NCI-H187 treated with DMSO at 0.1 percent for 48 hours (cell line): ENCODE data around the gene COPB1.

Source experiments
- DNase-seq: peaks from one replicate; lab custom pipeline; 2025; lab: John Stamatoyannopoulos, UW

Gene COPB1

DNA sequence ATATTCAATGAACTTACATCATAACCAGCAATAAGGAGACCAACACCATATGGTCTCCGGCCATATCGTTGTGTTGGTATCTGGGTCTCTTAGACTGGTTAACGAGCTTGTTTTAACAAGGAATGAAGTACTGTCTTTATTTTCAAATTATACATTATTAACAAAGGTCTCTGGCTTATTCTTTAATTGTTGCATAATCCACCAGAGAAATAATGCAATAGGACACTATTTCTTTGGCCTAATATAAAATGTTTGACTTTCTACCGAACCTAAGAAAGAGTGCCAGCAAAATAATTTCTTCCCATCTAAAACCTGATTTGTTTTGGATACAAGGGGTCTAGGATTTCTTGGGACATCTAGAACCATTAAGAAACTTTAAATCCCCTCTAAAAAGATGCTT is 14.2 kb upstream of the COPB1 start:
- no peak for DNase-seq

DNA sequence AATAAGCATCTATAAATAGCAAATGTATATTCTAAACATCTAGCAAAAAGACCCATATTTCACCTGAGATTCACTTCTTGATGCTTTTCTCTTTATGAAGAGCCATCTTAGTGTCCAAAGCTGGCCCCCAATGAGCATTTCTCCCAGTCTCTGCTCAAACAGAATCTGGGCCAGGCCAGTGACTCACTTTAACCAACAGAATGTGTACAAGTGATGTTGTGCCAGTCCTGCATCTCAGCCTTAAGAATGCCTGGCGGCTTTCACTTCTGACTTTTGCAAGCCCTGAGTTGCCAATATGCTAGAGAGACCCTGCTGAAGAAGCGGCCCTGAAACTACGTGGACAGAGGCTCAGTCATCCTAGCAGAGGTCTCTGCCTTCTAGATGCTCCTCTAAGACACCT is 6.9 kb upstream of the COPB1 start:
- DNase-seq = no peak

DNA sequence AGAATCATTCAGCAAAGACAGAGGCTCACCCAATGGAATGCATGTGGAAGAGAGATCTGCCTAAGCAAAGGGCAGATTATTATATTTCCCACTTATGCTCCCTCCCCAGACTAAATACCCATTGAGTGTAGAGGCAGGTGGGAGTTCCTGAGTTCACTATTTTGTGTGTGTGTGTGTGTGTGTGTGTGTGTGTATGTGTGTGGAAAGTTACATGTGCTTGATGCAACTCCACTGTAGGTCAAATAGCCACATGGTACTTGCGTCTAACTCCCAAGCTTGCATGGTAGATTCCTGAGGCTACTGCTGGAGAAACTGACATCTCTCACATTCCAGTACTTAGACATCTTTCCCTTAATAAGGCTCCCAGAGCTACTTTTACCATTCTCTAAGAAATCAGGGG is 3.4 kb upstream of the COPB1 start:
- DNase-seq = no peak

DNA sequence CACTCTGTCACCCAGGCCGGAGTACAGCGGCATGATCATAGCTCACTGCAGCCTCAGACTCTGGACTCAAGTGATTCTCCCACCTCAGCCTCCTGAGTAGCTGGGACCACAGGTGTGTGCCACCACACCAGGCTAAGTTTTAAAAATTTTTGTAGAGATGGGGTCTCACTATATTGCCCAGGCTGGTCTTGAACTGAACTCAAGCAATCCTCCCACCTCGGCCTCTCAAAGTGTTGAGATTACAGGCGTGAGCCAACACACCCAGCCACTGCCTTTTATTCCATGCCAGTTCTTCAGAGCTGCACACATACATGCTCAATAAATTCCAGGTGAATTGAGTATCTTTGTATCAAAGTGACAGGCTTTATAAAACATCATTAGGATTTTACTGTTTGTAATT is 2.4 kb upstream of the COPB1 start:
- DNase-seq = no peak

DNA sequence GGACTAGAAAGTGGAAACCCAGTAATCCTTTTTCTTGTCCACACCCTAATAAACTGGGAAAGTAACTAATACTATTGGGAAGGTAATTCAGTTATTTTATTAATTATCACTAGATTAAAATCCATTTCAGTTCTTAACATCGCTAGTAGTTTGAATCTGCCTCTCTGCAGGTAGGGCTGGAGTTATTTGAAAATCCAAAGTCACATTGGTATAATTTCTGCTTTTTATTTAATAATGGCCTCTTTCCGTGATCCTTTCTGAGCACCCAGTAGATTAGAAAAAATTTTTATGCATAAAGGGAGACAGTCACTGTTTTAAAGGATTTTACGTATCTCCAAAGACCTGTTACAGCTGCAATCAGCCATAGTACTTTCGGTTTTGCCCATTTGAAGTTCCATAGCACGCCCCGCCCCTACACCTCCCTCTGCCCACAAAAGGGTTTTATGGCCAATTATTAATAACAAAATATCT is 605 bp upstream of the COPB1 start:
- peak; percentile 43 for DNase-seq

GRCh38 chr11:14499178-14499559 is 442 bp downstream of the COPB1 start:
- DNase-seq = no peak

GRCh38 chr11:14480716-14481115 is 18.9 kb downstream of the COPB1 start:
- DNase-seq = no peak

DNA sequence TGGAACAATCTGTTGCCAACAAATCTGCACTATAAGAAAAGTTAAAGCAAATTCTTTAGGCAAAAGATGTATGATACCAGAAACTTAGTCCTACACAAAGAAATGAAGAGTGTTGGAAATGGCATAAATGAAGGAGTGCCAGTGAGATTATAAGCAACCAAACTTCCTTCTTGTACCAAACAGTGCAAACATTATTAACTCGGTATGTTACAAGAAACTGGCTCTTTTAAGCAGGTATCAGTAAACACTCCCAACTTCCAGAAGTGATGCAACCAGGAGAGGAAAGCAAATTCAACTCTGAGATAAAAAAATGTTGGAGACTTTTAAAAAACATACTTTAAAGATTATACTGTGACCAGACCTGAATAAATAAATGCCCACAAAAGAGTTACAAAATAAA is 28.5 kb downstream of the COPB1 start:
- DNase-seq = no peak

DNA sequence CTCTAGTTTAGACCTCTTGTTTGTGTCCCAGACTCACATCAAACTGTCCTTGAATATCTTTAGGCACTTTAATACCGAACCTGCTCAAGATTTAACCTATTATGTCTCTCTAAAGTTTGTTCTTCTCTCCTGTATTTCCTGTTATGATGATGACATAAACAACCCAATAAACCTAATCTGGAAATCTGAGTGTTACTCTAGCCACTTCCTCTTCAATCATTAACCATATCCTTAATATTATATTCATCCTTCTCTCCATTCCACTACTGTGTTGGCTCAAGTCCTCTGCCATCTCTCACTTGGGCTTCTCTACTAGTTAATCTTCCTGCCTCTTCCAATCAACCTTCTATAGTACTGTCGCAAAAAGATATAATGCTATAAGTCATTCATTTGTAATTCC is 36.0 kb downstream of the COPB1 start:
- DNase-seq = no peak

- no peak for DNase-seq
These were observed 39.5 kb downstream of the COPB1 start for GRCh38 chr11:14460147-14460546.

GRCh38 chr11:14458377-14458776 is 41.2 kb downstream of the COPB1 start:
- DNase-seq = no peak

DNA sequence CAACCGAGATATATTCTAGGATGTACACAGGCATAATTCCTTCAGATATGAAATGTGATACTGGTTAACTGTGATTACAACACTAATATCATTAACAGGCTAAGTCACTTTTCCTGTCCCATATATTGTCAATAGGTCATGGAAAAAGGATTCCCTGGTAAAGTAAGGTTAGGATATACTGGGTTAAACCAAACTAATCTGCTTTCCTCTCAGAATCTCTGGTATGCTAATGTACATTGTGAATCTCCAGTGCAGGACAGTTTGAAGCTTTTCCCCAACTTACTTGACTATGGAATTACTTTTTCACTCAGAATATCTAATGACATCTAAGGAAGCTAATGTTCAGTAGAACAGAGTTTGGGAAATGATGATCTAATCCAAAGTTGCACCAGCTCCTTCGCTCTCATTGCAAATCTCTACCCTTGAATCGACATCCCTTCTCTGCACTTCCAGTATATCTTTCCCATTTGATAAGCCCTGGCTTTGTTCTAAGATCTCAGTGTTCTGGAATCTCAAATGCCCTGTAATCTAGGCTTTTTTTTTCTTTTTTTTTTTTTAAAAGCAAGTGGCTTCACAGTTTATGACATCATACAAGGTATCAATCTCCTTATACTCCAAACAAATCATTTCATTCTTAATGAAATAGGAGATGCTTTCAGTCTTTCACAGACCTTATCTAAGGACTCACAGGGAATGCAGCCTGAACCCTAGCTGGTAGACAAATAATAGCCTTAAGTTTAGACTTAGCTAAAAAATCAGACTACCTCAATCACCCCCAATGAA is 43.8 kb downstream of the COPB1 start:
- DNase-seq = no peak

GRCh38 chr11:14454861-14455632 is 44.6 kb downstream of the COPB1 start:
- DNase-seq = no peak

DNA sequence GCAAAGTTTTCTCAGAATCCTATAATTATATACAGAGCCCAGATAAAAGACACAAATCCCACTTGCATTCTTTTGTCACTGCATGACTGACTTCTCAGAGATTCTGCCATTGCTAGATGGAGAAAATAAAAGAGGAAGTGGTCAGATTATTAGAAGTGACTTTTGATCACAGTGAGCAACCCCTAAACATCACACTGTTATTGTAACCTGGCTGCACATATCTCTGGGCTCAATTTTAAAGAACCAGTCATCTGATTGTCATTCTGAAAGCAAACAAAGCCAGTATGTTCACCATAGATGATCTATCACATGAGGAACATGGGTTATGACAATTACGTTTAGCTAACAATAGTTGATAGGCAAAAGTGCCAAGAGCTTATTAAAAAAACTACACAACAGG is 47.8 kb downstream of the COPB1 start:
- DNase-seq = no peak

DNA sequence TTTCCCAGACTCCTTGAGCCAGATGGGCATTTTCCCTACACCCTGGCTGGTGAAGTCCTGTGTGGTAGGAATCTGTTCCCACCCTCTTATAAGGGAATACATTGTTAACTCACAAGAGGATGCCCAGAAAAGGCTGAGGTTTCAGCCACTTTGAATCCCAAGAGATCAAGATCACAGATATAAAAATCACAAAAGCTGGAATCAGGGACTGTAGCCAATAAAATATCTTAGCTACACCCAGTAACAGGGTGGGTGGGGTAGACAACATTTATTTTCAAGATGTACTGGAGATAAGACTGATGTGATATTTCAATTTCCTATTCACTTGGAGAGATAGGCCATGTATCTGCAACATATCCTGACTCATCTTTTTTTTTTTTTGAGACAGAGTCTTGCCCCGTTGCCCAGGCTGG is 50.3 kb downstream of the COPB1 start:
- DNase-seq = no peak

DNA sequence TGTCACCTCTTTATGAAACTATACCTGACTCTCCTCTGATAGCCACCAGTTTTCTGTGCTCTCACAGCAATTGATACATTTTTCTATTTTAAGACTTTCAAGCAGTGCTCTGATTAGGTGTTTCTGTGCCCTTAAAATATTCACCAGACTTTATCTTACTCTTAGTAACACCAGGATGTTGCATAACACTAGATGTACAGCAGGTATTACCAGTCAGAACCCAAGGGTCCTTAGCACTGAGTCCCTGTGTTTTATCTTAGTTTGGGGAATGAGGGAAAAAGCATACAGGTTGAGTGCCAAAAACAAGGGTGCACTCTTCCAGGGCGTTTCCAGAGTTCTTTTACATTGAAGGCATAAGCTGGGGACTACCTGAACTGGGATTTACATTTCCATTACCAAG is 51.4 kb downstream of the COPB1 start:
- DNase-seq = no peak

DNA sequence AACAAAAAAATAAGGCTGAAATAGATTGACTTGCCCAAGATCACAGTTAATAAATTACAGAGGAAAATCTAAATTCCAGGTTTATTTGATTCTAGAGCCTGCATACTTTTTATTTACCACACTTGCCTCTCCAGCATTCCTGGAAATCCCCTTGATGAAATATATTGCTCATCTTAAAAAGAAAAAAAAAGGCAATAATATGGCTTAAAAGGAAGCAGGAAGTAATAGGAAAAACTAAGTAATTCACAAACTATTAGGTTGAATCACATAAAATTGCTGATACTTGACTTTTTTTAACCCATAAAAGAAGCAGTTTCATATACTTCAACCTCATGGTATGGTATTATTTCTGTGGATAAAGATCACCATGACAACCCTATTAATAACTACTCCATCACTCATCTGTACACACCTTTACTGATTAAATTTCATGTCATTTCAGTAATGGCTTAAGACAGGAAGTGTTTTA is 52.9 kb downstream of the COPB1 start:
- no peak for DNase-seq

GRCh38 chr11:14445542-14446530 is 53.8 kb downstream of the COPB1 start:
- DNase-seq = no peak

DNA sequence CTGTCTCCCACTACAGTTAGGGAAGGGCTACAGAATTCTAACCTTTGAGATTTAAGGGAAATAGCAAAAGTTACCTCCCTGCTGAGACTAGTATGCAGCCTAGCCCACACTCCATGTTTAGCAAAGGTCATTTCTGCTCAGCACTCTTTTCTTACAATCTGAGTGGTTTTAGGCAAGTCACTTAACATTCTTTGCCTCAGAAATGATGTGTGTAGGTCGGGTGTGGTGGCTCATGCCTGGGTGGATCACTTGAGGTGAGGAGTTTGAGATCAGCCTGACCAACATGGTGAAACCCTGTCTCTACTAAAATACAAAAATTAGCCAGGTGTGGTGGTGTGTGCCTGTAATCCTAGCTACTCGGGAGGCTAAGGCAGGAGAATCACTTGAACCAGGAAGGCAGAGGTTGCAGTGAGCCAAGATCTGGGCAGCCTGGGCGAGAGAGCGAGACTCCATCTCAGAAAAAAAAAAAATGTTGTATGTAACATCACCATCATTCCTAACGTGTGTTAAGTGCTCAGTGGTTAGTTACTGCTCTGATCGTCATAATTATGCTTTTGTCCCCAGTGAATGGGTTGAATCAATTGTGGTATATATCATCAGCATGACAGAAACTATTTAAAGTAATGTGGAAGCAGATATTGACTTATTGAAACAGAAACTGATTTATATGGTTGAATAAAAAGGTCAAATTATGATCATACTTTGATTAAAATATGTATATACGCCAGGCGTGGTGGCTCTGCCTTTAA is 55.0 kb downstream of the COPB1 start:
- DNase-seq = no peak

DNA sequence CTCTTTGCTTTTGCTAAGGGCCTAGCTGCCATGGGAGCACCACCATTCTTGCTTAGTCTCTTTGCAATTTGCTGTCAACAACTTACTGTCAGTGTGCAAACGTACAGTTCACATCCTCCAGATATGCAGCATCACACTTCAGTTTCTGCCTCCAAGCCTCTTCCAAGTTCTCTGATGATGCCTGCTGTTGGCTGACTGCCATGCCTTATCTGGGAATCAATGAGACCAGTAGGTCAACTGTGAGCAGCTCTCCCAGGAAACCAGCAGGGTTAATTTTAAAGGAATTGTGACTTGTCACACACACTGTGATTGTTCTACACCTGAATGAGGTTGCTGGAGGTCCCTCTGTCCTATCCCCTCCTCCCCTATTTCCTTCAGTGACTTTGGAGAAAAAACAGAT is 56.0 kb downstream of the COPB1 start:
- DNase-seq = no peak

GRCh38 chr11:14435717-14436512 is 63.7 kb downstream of the COPB1 start:
- DNase-seq = no peak
